Peyer's patch (tissue), 4 donors: ENCODE results near the gene PARVB. TPM values are rescaled to one million over a fixed set of nuclear protein-coding genes. Genes with fewer than 3 reads are reported as not detected.
A peak's percentile ranks its signal among the peaks of the same experiment; 100 is the strongest.

Source experiments
- DNase-seq, 3 donors: peaks; one replicate each; pipeline ENCODE4 v3.0.0-alpha.2; 2017 to 2019
- H3K27ac ChIP-seq, 4 donors: fragments of 200-600 bp; sonication (generic); one replicate each; pipeline ENCODE4 v1.5.1; 2016 to 2019
- H3K27me3 ChIP-seq, 2 donors: fragments of 200-600 bp; sonication (generic); one replicate each; pipeline ENCODE4 v1.5.1; 2019
- H3K36me3 ChIP-seq, 3 donors: fragments of 200-600 bp; sonication (generic); one replicate each; pipeline ENCODE4 v1.5.1; 2016 to 2019
- H3K4me1 ChIP-seq, 4 donors: fragments of 200-600 bp; sonication (generic); one replicate each; pipeline ENCODE4 v1.5.1; 2016 to 2019
- H3K4me3 ChIP-seq, 4 donors: fragments of 200-600 bp; sonication (generic); 1 replicate in 3 of 4; 2 replicates in 1 of 4; pipeline ENCODE4 v1.5.1; 2016 to 2019; ENCODE audit warnings: mild to moderate bottlenecking in 1 of 4
- H3K9me3 ChIP-seq, 4 donors: fragments of 200-600 bp; sonication (generic); one replicate each; pipeline ENCODE4 v1.5.1; 2016 to 2019; ENCODE audit warnings: mild to moderate bottlenecking in 1 of 4
- POLR2A ChIP-seq, 2 donors: fragments of 450-650 bp; IDR thresholded peaks; one replicate each; pipeline ENCODE4 v1.5.1; 2017; ENCODE audit warnings: antibody characterized with exemption in 2 of 2, mild to moderate bottlenecking in 2 of 2, moderate library complexity in 2 of 2
- total RNA-seq, 4 donors: library from RNA; depleted of rRNA; stranded (reverse); fragments of >200 nt; gene quantifications; one replicate each; pipeline ENCODE4 v1.1.0, GENCODE V29; 2016
- TF ChIP-seq, protein P1 (sequence below), 6 experiments: fragments of 450-650 bp in 4 of 6; fragments of 200-600 bp in 2 of 6; sonication (generic) in 1 of 6; IDR thresholded peaks; one replicate each; pipeline ENCODE4 v1.5.1; 2017 to 2019; ENCODE audit warnings: antibody characterized with exemption in 6 of 6, mild to moderate bottlenecking in 3 of 6, moderate library complexity in 1 of 6

Gene PARVB
- total RNA-seq = 10 to 100 TPM in 1 of 4 donors, 1 to 10 TPM in 3; 1.8 to 71.8 (median 7.7) TPM

- Histone ChIP-seq H3K27me3 (no peaks in the 10 kb centered on the region), H3K4me3 (peak within 1 kb of the TSS; percentile 62 to 82 (median 66)), H3K27ac (peak within 1 kb of the TSS; percentile 80 to 89 (median 86)), H3K36me3 (no peaks in the 10 kb centered on the region), H3K9me3 (no peaks in the 10 kb centered on the region), H3K4me1 (peaks cover 0 to 12% (median 8%) of the 10 kb centered on the region in 4 donors)
- TF ChIP-seq POLR2A (IDR thresholded peaks at IDR 0.05) = no peak
- TF ChIP-seq, protein P1, sequence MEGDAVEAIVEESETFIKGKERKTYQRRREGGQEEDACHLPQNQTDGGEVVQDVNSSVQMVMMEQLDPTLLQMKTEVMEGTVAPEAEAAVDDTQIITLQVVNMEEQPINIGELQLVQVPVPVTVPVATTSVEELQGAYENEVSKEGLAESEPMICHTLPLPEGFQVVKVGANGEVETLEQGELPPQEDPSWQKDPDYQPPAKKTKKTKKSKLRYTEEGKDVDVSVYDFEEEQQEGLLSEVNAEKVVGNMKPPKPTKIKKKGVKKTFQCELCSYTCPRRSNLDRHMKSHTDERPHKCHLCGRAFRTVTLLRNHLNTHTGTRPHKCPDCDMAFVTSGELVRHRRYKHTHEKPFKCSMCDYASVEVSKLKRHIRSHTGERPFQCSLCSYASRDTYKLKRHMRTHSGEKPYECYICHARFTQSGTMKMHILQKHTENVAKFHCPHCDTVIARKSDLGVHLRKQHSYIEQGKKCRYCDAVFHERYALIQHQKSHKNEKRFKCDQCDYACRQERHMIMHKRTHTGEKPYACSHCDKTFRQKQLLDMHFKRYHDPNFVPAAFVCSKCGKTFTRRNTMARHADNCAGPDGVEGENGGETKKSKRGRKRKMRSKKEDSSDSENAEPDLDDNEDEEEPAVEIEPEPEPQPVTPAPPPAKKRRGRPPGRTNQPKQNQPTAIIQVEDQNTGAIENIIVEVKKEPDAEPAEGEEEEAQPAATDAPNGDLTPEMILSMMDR (IDR thresholded peaks at IDR 0.05) = no peak
- DNase-seq = peak in 2 of 3 donors; percentile 39 to 55
These were observed at the start of gene PARVB for GRCh38 chr22:44024288-44024921. Gene PARVB, plus strand, starts transcription at chr22:44024302. Its CDS starts 38 bp downstream, at chr22:44024340.

- H3K4me1 ChIP-seq = no peaks in the 10 kb centered on the region
- no peak overlapping the region for H3K4me3 ChIP-seq
- DNase-seq = no peak
- H3K27ac ChIP-seq = no peak overlapping the region
- no peaks in the 10 kb centered on the region for H3K9me3 ChIP-seq
- peaks cover 0 to 94% (median 0%) of the 10 kb centered on the region in 3 donors for H3K36me3 ChIP-seq
- H3K27me3 ChIP-seq = no peaks in the 10 kb centered on the region
- TF ChIP-seq POLR2A (IDR thresholded peaks at IDR 0.05) = no peak
- TF ChIP-seq, protein P1 (IDR thresholded peaks at IDR 0.05) = no peak
These were observed 49.1 kb upstream of the PARVB start for GRCh38 chr22:43975041-43975440.

- H3K4me1 ChIP-seq = no peaks in the 10 kb centered on the region
- H3K36me3 ChIP-seq = peaks cover 0 to 94% (median 0%) of the 10 kb centered on the region in 3 donors
- no peaks in the 10 kb centered on the region for H3K27me3 ChIP-seq
- H3K9me3 ChIP-seq = no peaks in the 10 kb centered on the region
- H3K4me3 ChIP-seq = no peak overlapping the region
- DNase-seq = no peak
- TF ChIP-seq, protein P1 (IDR thresholded peaks at IDR 0.05) = no peak
- no peak for TF ChIP-seq POLR2A (IDR thresholded peaks at IDR 0.05)
- no peak overlapping the region for H3K27ac ChIP-seq
These were observed 47.0 kb upstream of the PARVB start for GRCh38 chr22:43976861-43977795.

DNA sequence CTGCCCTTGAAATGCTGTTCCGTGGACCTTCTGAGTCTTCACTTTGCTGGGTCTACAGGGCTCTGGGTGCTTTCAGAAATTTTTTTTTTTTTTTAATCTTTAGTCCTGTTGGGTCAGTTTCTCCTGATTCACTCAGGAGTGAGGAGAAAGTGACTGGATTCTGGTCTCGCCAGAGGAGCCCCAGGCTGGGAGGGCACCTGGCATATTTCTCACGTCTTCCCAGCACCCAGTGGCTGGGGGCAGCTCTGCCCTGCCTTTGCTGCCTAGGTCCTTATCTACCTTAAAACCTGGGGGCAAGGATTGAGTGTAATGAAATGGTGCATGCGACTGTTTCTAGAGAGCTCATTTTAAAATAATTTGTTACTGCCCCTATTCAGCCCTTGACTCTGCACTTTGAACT is 45.5 kb upstream of the PARVB start:
- TF ChIP-seq POLR2A (IDR thresholded peaks at IDR 0.05) = no peak
- TF ChIP-seq, protein P1 (IDR thresholded peaks at IDR 0.05) = no peak
- Histone ChIP-seq H3K9me3 (no peaks in the 10 kb centered on the region), H3K4me3 (no peak overlapping the region), H3K27ac (no peak overlapping the region), H3K36me3 (peaks cover 0 to 94% (median 0%) of the 10 kb centered on the region in 3 donors), H3K27me3 (no peaks in the 10 kb centered on the region), H3K4me1 (no peaks in the 10 kb centered on the region)
- DNase-seq = peak in 1 of 3 donors; percentile 29

DNA sequence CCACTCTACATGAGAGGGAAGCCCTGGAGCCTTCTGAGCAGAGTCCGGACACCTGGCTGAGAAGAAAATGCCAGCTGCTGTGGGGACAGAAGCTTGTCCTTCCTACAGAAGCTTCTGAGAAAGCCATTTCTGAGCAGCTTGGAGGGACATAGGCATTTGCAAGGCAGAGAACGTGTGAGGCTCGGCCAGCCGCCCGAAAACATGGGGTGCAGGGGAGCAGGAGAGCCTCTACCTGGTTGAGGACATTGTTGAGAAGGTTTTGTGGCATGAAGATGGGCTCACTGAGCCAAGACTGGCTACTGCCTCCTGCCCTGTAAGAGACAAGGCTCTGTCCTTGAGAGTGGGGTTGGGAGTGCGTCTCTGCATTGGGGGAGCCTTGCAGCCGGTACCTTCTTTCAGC is 43.5 kb upstream of the PARVB start:
- Histone ChIP-seq H3K36me3 (peaks cover 0 to 94% (median 0%) of the 10 kb centered on the region in 3 donors), H3K27ac (no peak overlapping the region), H3K27me3 (no peaks in the 10 kb centered on the region), H3K4me3 (no peak overlapping the region), H3K9me3 (no peaks in the 10 kb centered on the region), H3K4me1 (no peaks in the 10 kb centered on the region)
- TF ChIP-seq, protein P1 (IDR thresholded peaks at IDR 0.05) = no peak
- no peak for TF ChIP-seq POLR2A (IDR thresholded peaks at IDR 0.05)
- no peak for DNase-seq
